HepG2 (cell line): ENCODE measurements around the gene TNP2. TPM values are rescaled to one million over a fixed set of nuclear protein-coding genes. Genes with fewer than 3 reads are reported as not detected.

Source experiments
- CEBPB ChIP-seq: IDR thresholded peaks from 2 replicates; pipeline ENCODE4 v1.6.1; 2011; ENCODE audit warnings: low read depth, low read length, improper control_type of control experiment, borderline replicate concordance
- CHD4 ChIP-seq: fragments of 200-600 bp; sonication (generic); IDR thresholded peaks from 2 replicates; pipeline ENCODE4 v1.7.0; 2017; ENCODE audit warnings: mild to moderate bottlenecking, low read length, borderline replicate concordance
- PHF21A ChIP-seq: sonication (generic); formaldehyde crosslinking; IDR thresholded peaks from 2 replicates; pipeline ENCODE4 v1.5.0; 2020; ENCODE audit warnings: mild to moderate bottlenecking, missing genetic modification reagents
- SOX6 ChIP-seq, 2 experiments: fragments of 450-650 bp in 1 of 2; sonication (generic) in 1 of 2; formaldehyde crosslinking in 1 of 2; IDR thresholded peaks; 2 replicates each; pipeline versions ENCODE4 v1.4.0 to v1.6.1; 2017 to 2020; ENCODE audit warnings: antibody characterized with exemption in 1 of 2, mild to moderate bottlenecking in 1 of 2, missing genetic modification reagents in 1 of 2
- SYNCRIP ChIP-seq: fragments of 200-400 bp; formaldehyde crosslinking; IDR thresholded peaks from 2 replicates; pipeline ENCODE4 v1.6.1; 2018; ENCODE audit warnings: mild to moderate bottlenecking, low read depth, low read length; ENCODE audit not compliant: insufficient read depth
- ZBTB38 ChIP-seq: sonication (generic); formaldehyde crosslinking; IDR thresholded peaks from 2 replicates; pipeline ENCODE4 v1.5.1; 2020; ENCODE audit warnings: mild to moderate bottlenecking, missing genetic modification reagents
- ZNF136 ChIP-seq: sonication (generic); formaldehyde crosslinking; IDR thresholded peaks from 2 replicates; pipeline ENCODE4 v1.8.1; 2022; ENCODE audit warnings: low read depth, mild to moderate bottlenecking, moderate library complexity, missing genetic modification reagents
- ZNF230 ChIP-seq: sonication (generic); formaldehyde crosslinking; IDR thresholded peaks from 2 replicates; pipeline ENCODE4 v1.4.0; 2020; ENCODE audit warnings: mild to moderate bottlenecking, missing genetic modification reagents
- ZNF260 ChIP-seq: sonication (generic); formaldehyde crosslinking; IDR thresholded peaks from 2 replicates; pipeline ENCODE4 v1.4.0; 2020; ENCODE audit warnings: missing genetic modification reagents, low read depth, mild to moderate bottlenecking, borderline replicate concordance
- ZNF354B ChIP-seq: sonication (generic); formaldehyde crosslinking; IDR thresholded peaks from 2 replicates; pipeline ENCODE4 v1.8.0; 2022; ENCODE audit warnings: mild to moderate bottlenecking, missing genetic modification reagents
- ZNF367 ChIP-seq: sonication (generic); formaldehyde crosslinking; IDR thresholded peaks from 2 replicates; pipeline ENCODE4 v1.4.0; 2020; ENCODE audit warnings: missing genetic modification reagents, borderline replicate concordance
- ZNF44 ChIP-seq: sonication (generic); formaldehyde crosslinking; IDR thresholded peaks from 2 replicates; pipeline ENCODE4 v1.5.1; 2020; ENCODE audit warnings: mild to moderate bottlenecking, missing genetic modification reagents
- ZNF460 ChIP-seq: sonication (generic); formaldehyde crosslinking; IDR thresholded peaks from 2 replicates; pipeline ENCODE4 v1.5.1; 2020; ENCODE audit warnings: missing genetic modification reagents, mild to moderate bottlenecking, borderline replicate concordance
- polyA plus RNA-seq, 8 experiments: library from polyadenylated mRNA; depleted of rRNA in 3 of 8; stranded (reverse) in 7 of 8; unstranded in 1 of 8; fragments of >200 nt; fragmentation: Illumina TruSeq in 4 of 8; extraction: Trizol in 4 of 8; gene quantifications; 2 replicates each; pipeline versions ENCODE4 v1.2.1 to v1.2.3, GENCODE V29; 2011 to 2016; ENCODE audit warnings: low read depth in 4 of 8, missing spikeins in 1 of 8, mixed read lengths in 1 of 8; ENCODE audit not compliant: insufficient read depth in 1 of 8
- total RNA-seq, 5 experiments: library from RNA; depleted of rRNA; stranded (reverse); fragments of >200 nt; fragmentation: Illumina TruSeq; extraction: Trizol; gene quantifications; 2 replicates each; pipeline ENCODE4 v1.2.3, GENCODE V29; 2016; ENCODE audit warnings: low read depth in 1 of 5
- TF ChIP-seq, protein P1 (sequence below): sonication (generic); formaldehyde crosslinking; IDR thresholded peaks from 2 replicates; pipeline ENCODE4 v1.4.0; 2020; ENCODE audit warnings: mild to moderate bottlenecking, missing genetic modification reagents
- TF ChIP-seq, protein P2 (sequence below): sonication (generic); formaldehyde crosslinking; IDR thresholded peaks from 2 replicates; pipeline ENCODE4 v1.8.1; 2023; ENCODE audit warnings: mild to moderate bottlenecking, missing genetic modification reagents
- TF ChIP-seq, protein P3 (sequence below): sonication (generic); formaldehyde crosslinking; IDR thresholded peaks from 2 replicates; pipeline ENCODE4 v1.4.0; 2020; ENCODE audit warnings: missing genetic modification reagents
- TF ChIP-seq, protein P4 (sequence below): sonication (generic); formaldehyde crosslinking; IDR thresholded peaks from 2 replicates; pipeline ENCODE4 v1.9.0; 2021; ENCODE audit warnings: mild to moderate bottlenecking, missing genetic modification reagents

The TNP2 gene
- total and polyA plus RNA-seq, 2 of the 13 experiments (the other 11 are each of a cell fraction or from before 2014, with no cell fraction given): not detected

DNA sequence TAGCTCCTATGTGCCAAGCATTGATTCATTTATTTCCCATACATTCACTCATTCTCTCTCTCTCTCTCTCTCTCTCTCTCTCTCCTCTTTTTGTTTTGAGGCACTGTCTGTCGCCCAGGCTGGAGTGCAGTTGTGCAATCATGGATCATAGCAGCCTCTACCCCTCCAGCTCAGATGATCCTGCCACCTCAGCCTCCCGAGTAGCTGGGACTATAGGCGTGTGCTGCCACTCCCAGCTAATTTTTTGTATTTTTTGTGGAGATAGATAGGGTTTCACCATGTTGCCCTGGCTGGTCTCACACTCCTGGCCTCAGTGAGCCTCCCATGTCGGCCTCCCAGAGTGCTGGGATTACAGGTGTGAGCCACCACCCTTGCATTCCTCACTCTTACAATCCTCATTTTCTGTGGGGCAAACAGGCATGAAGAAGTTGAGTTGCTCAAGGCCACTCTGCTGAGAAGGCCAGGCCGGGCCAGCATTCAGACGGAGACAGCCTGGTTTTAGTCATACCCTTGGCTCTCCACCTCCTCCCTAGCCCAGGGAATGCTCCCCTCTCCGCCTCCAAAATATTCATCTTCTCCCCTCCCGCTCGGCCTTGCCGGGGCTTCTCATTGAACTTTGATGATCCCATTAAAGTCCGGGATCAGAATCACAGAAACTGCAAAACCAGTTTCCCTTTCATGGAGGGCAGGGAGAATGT, 7.9 kb upstream of the TNP2 start (continued):
- TF ChIP-seq ZNF354B (CRISPR knock-in tag) (no peak), ZNF260 (CRISPR knock-in tag) (no peak), ZBTB38 (CRISPR knock-in tag) (0 out of 2 replicates have a peak, but pooled peaks have one; percentile 40), ZNF230 (CRISPR knock-in tag) (0 out of 2 replicates have a peak, but pooled peaks have one; percentile 32), ZNF44 (CRISPR knock-in tag) (no peak), CHD4 (no peak), ZNF460 (peak; percentile 81), ZNF367 (CRISPR knock-in tag) (no peak), CEBPB (peak; percentile 92), SYNCRIP (no peak), PHF21A (CRISPR knock-in tag) (0 out of 2 replicates have a peak, but pooled peaks have one; percentile 29), ZNF136 (CRISPR knock-in tag) (0 out of 2 replicates have a peak, but pooled peaks have one; percentile 43), SOX6 (IDR thresholded peaks at IDR 0.05) (no peak), SOX6 (CRISPR knock-in tag; IDR thresholded peaks at IDR 0.05) (peak; percentile 26; the same call in 1 of the 2 replicates)
- TF ChIP-seq, protein P1, sequence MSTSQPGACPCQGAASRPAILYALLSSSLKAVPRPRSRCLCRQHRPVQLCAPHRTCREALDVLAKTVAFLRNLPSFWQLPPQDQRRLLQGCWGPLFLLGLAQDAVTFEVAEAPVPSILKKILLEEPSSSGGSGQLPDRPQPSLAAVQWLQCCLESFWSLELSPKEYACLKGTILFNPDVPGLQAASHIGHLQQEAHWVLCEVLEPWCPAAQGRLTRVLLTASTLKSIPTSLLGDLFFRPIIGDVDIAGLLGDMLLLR (CRISPR knock-in tag): 0 out of 2 replicates have a peak, but pooled peaks have one; percentile 1
- TF ChIP-seq, protein P2, sequence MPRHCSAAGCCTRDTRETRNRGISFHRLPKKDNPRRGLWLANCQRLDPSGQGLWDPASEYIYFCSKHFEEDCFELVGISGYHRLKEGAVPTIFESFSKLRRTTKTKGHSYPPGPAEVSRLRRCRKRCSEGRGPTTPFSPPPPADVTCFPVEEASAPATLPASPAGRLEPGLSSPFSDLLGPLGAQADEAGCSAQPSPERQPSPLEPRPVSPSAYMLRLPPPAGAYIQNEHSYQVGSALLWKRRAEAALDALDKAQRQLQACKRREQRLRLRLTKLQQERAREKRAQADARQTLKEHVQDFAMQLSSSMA (CRISPR knock-in tag): 0 out of 2 replicates have a peak, but pooled peaks have one; percentile 43
- TF ChIP-seq, protein P3, sequence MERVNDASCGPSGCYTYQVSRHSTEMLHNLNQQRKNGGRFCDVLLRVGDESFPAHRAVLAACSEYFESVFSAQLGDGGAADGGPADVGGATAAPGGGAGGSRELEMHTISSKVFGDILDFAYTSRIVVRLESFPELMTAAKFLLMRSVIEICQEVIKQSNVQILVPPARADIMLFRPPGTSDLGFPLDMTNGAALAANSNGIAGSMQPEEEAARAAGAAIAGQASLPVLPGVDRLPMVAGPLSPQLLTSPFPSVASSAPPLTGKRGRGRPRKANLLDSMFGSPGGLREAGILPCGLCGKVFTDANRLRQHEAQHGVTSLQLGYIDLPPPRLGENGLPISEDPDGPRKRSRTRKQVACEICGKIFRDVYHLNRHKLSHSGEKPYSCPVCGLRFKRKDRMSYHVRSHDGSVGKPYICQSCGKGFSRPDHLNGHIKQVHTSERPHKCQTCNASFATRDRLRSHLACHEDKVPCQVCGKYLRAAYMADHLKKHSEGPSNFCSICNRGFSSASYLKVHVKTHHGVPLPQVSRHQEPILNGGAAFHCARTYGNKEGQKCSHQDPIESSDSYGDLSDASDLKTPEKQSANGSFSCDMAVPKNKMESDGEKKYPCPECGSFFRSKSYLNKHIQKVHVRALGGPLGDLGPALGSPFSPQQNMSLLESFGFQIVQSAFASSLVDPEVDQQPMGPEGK (CRISPR knock-in tag): 0 out of 2 replicates have a peak, but pooled peaks have one; percentile 4
- TF ChIP-seq, protein P4, sequence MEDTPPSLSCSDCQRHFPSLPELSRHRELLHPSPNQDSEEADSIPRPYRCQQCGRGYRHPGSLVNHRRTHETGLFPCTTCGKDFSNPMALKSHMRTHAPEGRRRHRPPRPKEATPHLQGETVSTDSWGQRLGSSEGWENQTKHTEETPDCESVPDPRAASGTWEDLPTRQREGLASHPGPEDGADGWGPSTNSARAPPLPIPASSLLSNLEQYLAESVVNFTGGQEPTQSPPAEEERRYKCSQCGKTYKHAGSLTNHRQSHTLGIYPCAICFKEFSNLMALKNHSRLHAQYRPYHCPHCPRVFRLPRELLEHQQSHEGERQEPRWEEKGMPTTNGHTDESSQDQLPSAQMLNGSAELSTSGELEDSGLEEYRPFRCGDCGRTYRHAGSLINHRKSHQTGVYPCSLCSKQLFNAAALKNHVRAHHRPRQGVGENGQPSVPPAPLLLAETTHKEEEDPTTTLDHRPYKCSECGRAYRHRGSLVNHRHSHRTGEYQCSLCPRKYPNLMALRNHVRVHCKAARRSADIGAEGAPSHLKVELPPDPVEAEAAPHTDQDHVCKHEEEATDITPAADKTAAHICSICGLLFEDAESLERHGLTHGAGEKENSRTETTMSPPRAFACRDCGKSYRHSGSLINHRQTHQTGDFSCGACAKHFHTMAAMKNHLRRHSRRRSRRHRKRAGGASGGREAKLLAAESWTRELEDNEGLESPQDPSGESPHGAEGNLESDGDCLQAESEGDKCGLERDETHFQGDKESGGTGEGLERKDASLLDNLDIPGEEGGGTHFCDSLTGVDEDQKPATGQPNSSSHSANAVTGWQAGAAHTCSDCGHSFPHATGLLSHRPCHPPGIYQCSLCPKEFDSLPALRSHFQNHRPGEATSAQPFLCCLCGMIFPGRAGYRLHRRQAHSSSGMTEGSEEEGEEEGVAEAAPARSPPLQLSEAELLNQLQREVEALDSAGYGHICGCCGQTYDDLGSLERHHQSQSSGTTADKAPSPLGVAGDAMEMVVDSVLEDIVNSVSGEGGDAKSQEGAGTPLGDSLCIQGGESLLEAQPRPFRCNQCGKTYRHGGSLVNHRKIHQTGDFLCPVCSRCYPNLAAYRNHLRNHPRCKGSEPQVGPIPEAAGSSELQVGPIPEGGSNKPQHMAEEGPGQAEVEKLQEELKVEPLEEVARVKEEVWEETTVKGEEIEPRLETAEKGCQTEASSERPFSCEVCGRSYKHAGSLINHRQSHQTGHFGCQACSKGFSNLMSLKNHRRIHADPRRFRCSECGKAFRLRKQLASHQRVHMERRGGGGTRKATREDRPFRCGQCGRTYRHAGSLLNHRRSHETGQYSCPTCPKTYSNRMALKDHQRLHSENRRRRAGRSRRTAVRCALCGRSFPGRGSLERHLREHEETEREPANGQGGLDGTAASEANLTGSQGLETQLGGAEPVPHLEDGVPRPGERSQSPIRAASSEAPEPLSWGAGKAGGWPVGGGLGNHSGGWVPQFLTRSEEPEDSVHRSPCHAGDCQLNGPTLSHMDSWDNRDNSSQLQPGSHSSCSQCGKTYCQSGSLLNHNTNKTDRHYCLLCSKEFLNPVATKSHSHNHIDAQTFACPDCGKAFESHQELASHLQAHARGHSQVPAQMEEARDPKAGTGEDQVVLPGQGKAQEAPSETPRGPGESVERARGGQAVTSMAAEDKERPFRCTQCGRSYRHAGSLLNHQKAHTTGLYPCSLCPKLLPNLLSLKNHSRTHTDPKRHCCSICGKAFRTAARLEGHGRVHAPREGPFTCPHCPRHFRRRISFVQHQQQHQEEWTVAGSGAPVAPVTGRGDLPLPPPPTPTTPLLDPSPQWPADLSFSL (CRISPR knock-in tag): peak; percentile 34; the same call in 1 of the 2 replicates
